Peyer's patch (tissue), 4 donors: Measurements from ENCODE around the gene ACP2. TPM values are rescaled to one million over a fixed set of nuclear protein-coding genes. Genes with fewer than 3 reads are reported as not detected.

Experiments
- DNase-seq, 3 donors: peaks; one replicate each; pipeline ENCODE4 v3.0.0-alpha.2; 2017 to 2019
- H3K27ac ChIP-seq, 4 donors: fragments of 200-600 bp; sonication (generic); one replicate each; pipeline ENCODE4 v1.5.1; 2016 to 2019
- H3K27me3 ChIP-seq, 2 donors: fragments of 200-600 bp; sonication (generic); one replicate each; pipeline ENCODE4 v1.5.1; 2019
- H3K36me3 ChIP-seq, 3 donors: fragments of 200-600 bp; sonication (generic); one replicate each; pipeline ENCODE4 v1.5.1; 2016 to 2019
- H3K4me1 ChIP-seq, 4 donors: fragments of 200-600 bp; sonication (generic); one replicate each; pipeline ENCODE4 v1.5.1; 2016 to 2019
- H3K4me3 ChIP-seq, 4 donors: fragments of 200-600 bp; sonication (generic); 1 replicate in 3 of 4; 2 replicates in 1 of 4; pipeline ENCODE4 v1.5.1; 2016 to 2019; ENCODE audit warnings: mild to moderate bottlenecking in 1 of 4
- H3K9me3 ChIP-seq, 4 donors: fragments of 200-600 bp; sonication (generic); one replicate each; pipeline ENCODE4 v1.5.1; 2016 to 2019; ENCODE audit warnings: mild to moderate bottlenecking in 1 of 4
- POLR2A ChIP-seq, 2 donors: fragments of 450-650 bp; IDR thresholded peaks; one replicate each; pipeline ENCODE4 v1.5.1; 2017; ENCODE audit warnings: antibody characterized with exemption in 2 of 2, mild to moderate bottlenecking in 2 of 2, moderate library complexity in 2 of 2
- total RNA-seq, 4 donors: library from RNA; depleted of rRNA; stranded (reverse); fragments of >200 nt; gene quantifications; one replicate each; pipeline ENCODE4 v1.1.0, GENCODE V29; 2016
- TF ChIP-seq, protein P1 (sequence below), 6 experiments: fragments of 450-650 bp in 4 of 6; fragments of 200-600 bp in 2 of 6; sonication (generic) in 1 of 6; IDR thresholded peaks; one replicate each; pipeline ENCODE4 v1.5.1; 2017 to 2019; ENCODE audit warnings: antibody characterized with exemption in 6 of 6, mild to moderate bottlenecking in 3 of 6, moderate library complexity in 1 of 6

Gene ACP2
- total RNA-seq, 4 donors from 2014 or later = 30.5 to 131 (median 112) TPM

DNA sequence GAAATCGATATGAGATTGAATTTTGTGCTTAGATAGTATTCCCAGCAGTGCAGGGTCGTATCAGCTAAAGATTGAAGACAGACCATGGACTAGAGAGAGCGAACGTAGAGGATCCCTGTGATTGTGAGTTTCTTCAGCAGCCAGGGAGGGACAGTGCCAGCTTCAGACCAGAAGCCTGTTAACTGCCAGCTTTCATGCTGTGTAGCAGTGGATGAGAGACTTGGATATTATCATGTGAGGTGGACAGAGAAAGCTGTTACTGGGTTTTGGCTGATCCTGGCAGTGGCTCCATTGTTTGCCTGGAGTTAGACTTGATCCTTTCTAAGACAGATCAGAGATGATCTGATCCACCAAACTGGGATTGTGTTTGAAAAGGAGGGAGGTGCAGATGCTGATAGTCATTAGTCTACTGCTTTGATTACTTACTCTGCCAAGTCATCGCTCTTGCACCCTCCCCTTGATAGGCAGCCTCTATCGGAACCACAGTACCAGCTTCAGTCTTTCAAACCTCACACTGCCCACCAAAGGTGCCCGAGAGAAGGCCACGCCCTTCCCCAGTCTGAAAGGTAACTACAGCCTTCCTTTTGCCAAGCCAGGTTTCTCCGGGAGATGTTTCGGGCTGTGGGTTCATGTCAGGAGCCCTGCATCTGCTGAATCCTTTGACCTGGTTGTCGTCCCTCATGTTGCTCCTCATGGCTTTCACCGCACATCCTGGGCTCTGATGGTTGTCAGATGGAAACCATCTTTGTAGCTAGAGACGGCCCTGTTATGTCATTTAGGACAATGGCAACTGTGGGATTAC lies 37.6 kb upstream of the ACP2 start:
- no peak overlapping the region for H3K4me3 ChIP-seq
- no peak overlapping the region for H3K27ac ChIP-seq
- H3K9me3 ChIP-seq = no peaks in the 10 kb centered on the region
- H3K4me1 ChIP-seq = no peaks in the 10 kb centered on the region
- H3K36me3 ChIP-seq = peaks cover 0 to 100% (median 0%) of the 10 kb centered on the region in 3 donors
- TF ChIP-seq, protein P1, sequence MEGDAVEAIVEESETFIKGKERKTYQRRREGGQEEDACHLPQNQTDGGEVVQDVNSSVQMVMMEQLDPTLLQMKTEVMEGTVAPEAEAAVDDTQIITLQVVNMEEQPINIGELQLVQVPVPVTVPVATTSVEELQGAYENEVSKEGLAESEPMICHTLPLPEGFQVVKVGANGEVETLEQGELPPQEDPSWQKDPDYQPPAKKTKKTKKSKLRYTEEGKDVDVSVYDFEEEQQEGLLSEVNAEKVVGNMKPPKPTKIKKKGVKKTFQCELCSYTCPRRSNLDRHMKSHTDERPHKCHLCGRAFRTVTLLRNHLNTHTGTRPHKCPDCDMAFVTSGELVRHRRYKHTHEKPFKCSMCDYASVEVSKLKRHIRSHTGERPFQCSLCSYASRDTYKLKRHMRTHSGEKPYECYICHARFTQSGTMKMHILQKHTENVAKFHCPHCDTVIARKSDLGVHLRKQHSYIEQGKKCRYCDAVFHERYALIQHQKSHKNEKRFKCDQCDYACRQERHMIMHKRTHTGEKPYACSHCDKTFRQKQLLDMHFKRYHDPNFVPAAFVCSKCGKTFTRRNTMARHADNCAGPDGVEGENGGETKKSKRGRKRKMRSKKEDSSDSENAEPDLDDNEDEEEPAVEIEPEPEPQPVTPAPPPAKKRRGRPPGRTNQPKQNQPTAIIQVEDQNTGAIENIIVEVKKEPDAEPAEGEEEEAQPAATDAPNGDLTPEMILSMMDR (IDR thresholded peaks at IDR 0.05) = no peak
- TF ChIP-seq POLR2A (IDR thresholded peaks at IDR 0.05) = no peak
- no peaks in the 10 kb centered on the region for H3K27me3 ChIP-seq
- no peak for DNase-seq

DNA sequence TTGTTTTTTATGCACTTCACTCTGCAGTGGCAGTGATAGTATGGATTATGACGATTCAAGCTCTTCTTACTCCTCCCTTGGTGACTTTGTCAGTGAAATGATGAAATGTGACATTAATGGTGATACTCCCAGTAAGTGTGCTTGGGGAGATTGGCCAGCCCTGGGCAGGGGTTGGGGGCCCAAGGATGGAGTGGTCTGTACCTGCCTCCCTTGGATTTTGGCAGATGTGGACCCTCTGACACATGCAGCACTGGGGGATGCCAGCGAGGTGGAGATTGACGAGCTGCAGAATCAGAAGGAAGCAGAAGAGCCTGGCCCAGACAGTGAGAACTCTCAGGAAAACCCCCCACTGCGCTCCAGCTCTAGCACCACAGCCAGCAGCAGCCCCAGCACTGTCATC lies 35.5 kb upstream of the ACP2 start:
- Histone ChIP-seq H3K27ac (no peak overlapping the region), H3K27me3 (no peaks in the 10 kb centered on the region), H3K36me3 (peaks cover 0 to 100% (median 0%) of the 10 kb centered on the region in 3 donors), H3K4me3 (no peak overlapping the region), H3K4me1 (no peaks in the 10 kb centered on the region), H3K9me3 (no peaks in the 10 kb centered on the region)
- no peak for DNase-seq
- TF ChIP-seq, protein P1 (IDR thresholded peaks at IDR 0.05) = no peak
- TF ChIP-seq POLR2A (IDR thresholded peaks at IDR 0.05) = no peak

DNA sequence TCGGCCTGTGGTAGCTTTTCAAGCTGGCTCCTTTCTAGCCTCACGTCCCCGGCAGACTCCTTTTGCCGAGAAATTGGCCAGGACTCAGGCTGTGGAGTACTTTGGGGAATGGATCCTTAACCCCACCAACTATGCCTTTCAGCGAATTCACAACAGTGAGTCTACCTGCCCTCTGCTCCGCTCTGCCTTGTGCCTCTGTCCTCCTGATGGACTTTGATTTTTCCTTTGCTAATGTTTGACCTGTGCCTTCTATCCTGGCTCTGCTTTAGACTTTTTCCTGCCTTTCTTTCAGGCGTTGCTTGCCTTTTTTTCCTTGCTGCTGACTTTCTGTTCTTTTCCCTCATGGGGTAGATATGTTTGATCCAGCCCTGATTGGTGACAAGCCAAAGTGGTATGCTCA lies 33.8 kb upstream of the ACP2 start:
- TF ChIP-seq, protein P1 (IDR thresholded peaks at IDR 0.05) = no peak
- no peak for TF ChIP-seq POLR2A (IDR thresholded peaks at IDR 0.05)
- Histone ChIP-seq H3K36me3 (peaks cover 0 to 100% (median 0%) of the 10 kb centered on the region in 3 donors), H3K4me1 (no peaks in the 10 kb centered on the region), H3K9me3 (no peaks in the 10 kb centered on the region), H3K4me3 (no peak overlapping the region), H3K27ac (no peak overlapping the region), H3K27me3 (no peaks in the 10 kb centered on the region)
- DNase-seq = no peak

DNA sequence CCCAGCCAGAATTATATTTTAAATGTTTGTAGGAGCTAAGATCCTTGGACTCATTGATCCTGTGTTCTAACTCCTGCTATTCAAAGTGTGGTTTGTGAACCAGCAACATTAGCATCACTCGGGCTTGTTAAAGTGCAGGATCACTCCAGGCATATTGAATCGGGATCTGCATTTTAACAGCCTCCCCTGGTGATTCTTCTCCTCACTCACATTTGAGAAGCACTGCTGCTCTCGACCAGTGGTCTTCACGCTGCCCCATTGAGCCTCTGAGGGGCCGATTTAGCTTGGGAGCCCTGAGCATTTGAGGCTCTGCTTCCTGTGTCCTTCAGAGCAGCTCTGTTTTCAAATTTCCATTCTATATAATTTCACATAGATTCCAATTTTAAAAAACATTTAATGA lies 32.2 kb upstream of the ACP2 start:
- peaks cover 0 to 100% (median 3%) of the 10 kb centered on the region in 3 donors for H3K36me3 ChIP-seq
- H3K4me1 ChIP-seq = no peaks in the 10 kb centered on the region
- TF ChIP-seq, protein P1 (IDR thresholded peaks at IDR 0.05) = no peak
- no peak for TF ChIP-seq POLR2A (IDR thresholded peaks at IDR 0.05)
- no peak for DNase-seq
- H3K27ac ChIP-seq = no peak overlapping the region
- H3K27me3 ChIP-seq = no peaks in the 10 kb centered on the region
- H3K9me3 ChIP-seq = no peaks in the 10 kb centered on the region
- H3K4me3 ChIP-seq = no peak overlapping the region

DNA sequence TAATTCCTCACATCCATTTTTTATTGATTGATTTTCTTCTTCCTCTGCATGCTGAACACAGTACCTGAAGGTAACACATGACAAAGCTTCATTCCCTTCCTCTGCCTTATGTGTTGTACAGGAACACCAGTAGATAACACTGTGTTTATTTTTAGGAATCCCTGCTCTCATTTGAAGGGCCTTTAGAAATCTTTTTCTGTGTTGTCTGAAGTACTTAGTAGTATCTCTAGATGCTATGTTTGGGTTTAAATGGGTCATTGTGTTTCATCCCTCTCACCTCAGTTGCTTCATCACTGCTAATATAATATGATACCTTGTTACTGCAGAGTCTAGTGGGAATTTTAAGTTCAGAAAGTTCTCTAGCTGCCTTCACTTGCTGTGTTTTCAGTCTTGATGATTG lies 31.5 kb upstream of the ACP2 start:
- H3K36me3 ChIP-seq = peaks cover 0 to 100% (median 3%) of the 10 kb centered on the region in 3 donors
- H3K27ac ChIP-seq = no peak overlapping the region
- H3K4me1 ChIP-seq = no peaks in the 10 kb centered on the region
- TF ChIP-seq POLR2A (IDR thresholded peaks at IDR 0.05) = no peak
- TF ChIP-seq, protein P1 (IDR thresholded peaks at IDR 0.05) = no peak
- H3K27me3 ChIP-seq = no peaks in the 10 kb centered on the region
- no peak overlapping the region for H3K4me3 ChIP-seq
- H3K9me3 ChIP-seq = no peaks in the 10 kb centered on the region
- DNase-seq = no peak
